Left lung (tissue), 10 donors: Measurements from ENCODE around the gene KDM4B. TPM values are rescaled to one million over a fixed set of nuclear protein-coding genes. Genes with fewer than 3 reads are reported as not detected.

ENCODE experiments used
- ATAC-seq: fragments of 200-7000 bp; cut with Tn5 transposase; one replicate; pipeline ENCODE4 v1.9.1; 2020; ENCODE audit warnings: moderate library complexity
- DNase-seq, 4 donors: peaks; one replicate each; pipeline ENCODE4 v3.0.0-alpha.2; 2013 to 2020
- H3K27ac ChIP-seq, 2 donors: fragments of 200-600 bp; sonication (generic) in 1 of 2; one replicate each; pipeline versions ENCODE4 v1.5.0 to v1.8.0; 2020 to 2021
- H3K27me3 ChIP-seq, 2 donors: fragments of 200-600 bp; sonication (generic) in 1 of 2; one replicate each; pipeline versions ENCODE4 v1.5.0 to v1.8.0; 2020 to 2021
- H3K36me3 ChIP-seq, 2 donors: fragments of 200-600 bp; sonication (generic) in 1 of 2; one replicate each; pipeline versions ENCODE4 v1.5.0 to v1.8.0; 2020 to 2021
- H3K4me1 ChIP-seq, 2 donors: fragments of 200-600 bp; one replicate each; pipeline ENCODE4 v1.8.0; 2021
- H3K4me3 ChIP-seq, 2 donors: fragments of 200-600 bp; sonication (generic) in 1 of 2; one replicate each; pipeline versions ENCODE4 v1.5.0 to v1.8.0; 2020 to 2021; ENCODE audit warnings: mild to moderate bottlenecking in 1 of 2
- H3K9me3 ChIP-seq, 2 donors: fragments of 200-600 bp; sonication (generic) in 1 of 2; one replicate each; pipeline versions ENCODE4 v1.5.0 to v1.8.0; 2020 to 2021
- CTCF ChIP-seq, 2 donors: fragments of 200-600 bp; sonication (generic) in 1 of 2; IDR thresholded peaks; one replicate each; pipeline versions ENCODE4 v1.5.0 to v1.8.0; 2021; ENCODE audit warnings: antibody characterized with exemption in 2 of 2
- intact Hi-C, 2 donors: fragments of 100-400 bp; cut with DNase I; formaldehyde crosslinking; loops; one replicate each; pipeline versions ENCODE4 v1.11.2 to v1.14.2; 2022
- polyA plus RNA-seq, 6 donors: library from polyadenylated mRNA; unstranded; fragments of 120-200 nt; gene quantifications; one replicate each; pipeline ENCODE4 v1.2.1, GENCODE V29; 2013; ENCODE audit not compliant: insufficient read length in 6 of 6
- total RNA-seq, 2 donors: library from RNA; stranded (reverse); fragmentation: NEBNext Ultra II Directional; extraction: Animal tissue kit (Norgen Biotek cat#: 25700); gene quantifications; one replicate each; pipeline ENCODE4 v1.2.1, GENCODE V29; 2021
- donor health status: DM: no; HTN: yes; CAD: no.
- donor health status: DM: no; HTN: no; CAD: no.

Gene KDM4B
- total and polyA plus RNA-seq, 8 donors = 24.6 to 42.1 (median 31.1) TPM

GRCh38 chr19:5049561-5049960 lies 80.6 kb downstream of the KDM4B start:
- ATAC-seq (no peak), DNase-seq (no peak)
- no peak overlapping the region for H3K27ac ChIP-seq
- H3K4me1 ChIP-seq = peaks cover 6 to 25% of the 10 kb centered on the region in 2 donors
- no peak overlapping the region for H3K4me3 ChIP-seq
- no peaks in the 10 kb centered on the region for H3K9me3 ChIP-seq
- no peaks in the 10 kb centered on the region for H3K27me3 ChIP-seq
- intact Hi-C loops = loop anchor here in 1 of 2 donors (10.0 kb wide), 1 partner anchor 535 kb away; no protein-coding TSS in a partner anchor
- peaks cover 0 to 73% of the 10 kb centered on the region in 2 donors for H3K36me3 ChIP-seq
- no peak for TF ChIP-seq CTCF (IDR thresholded peaks at IDR 0.05)

- ATAC-seq = no peak
- Histone ChIP-seq H3K27ac (no peak overlapping the region), H3K36me3 (peaks cover 0 to 73% of the 10 kb centered on the region in 2 donors), H3K9me3 (no peaks in the 10 kb centered on the region), H3K4me3 (no peak overlapping the region), H3K27me3 (no peaks in the 10 kb centered on the region), H3K4me1 (peaks cover 6 to 25% of the 10 kb centered on the region in 2 donors)
- no peak for DNase-seq
- intact Hi-C loops = no loop called here
- no peak for TF ChIP-seq CTCF (IDR thresholded peaks at IDR 0.05)
Measured at GRCh38 chr19:5050067-5050656, 81.2 kb downstream of the KDM4B start.

GRCh38 chr19:5050905-5051304 lies 82.0 kb downstream of the KDM4B start:
- H3K4me3 ChIP-seq = no peak overlapping the region
- peaks cover 0 to 80% of the 10 kb centered on the region in 2 donors for H3K36me3 ChIP-seq
- H3K27me3 ChIP-seq = no peaks in the 10 kb centered on the region
- DNase-seq (peak in 1 of 4 donors; percentile 71), ATAC-seq (no peak)
- peaks cover 6 to 24% of the 10 kb centered on the region in 2 donors for H3K4me1 ChIP-seq
- TF ChIP-seq CTCF (IDR thresholded peaks at IDR 0.05) = no peak
- H3K9me3 ChIP-seq = no peaks in the 10 kb centered on the region
- intact Hi-C loops = no loop called here
- H3K27ac ChIP-seq = no peak overlapping the region

GRCh38 chr19:5051619-5052018 lies 82.7 kb downstream of the KDM4B start:
- no peak overlapping the region for H3K4me3 ChIP-seq
- ATAC-seq = no peak
- TF ChIP-seq CTCF (IDR thresholded peaks at IDR 0.05) = no peak
- peaks cover 0 to 87% of the 10 kb centered on the region in 2 donors for H3K36me3 ChIP-seq
- no peak for DNase-seq
- peaks cover 6 to 18% of the 10 kb centered on the region in 2 donors for H3K4me1 ChIP-seq
- H3K9me3 ChIP-seq = no peaks in the 10 kb centered on the region
- no peaks in the 10 kb centered on the region for H3K27me3 ChIP-seq
- H3K27ac ChIP-seq = no peak overlapping the region
- intact Hi-C loops = no loop called here

GRCh38 chr19:5052515-5052914 lies 83.6 kb downstream of the KDM4B start:
- peaks cover 6 to 18% of the 10 kb centered on the region in 2 donors for H3K4me1 ChIP-seq

More at GRCh38 chr19:5052515-5052914, 83.6 kb downstream of the KDM4B start:
- peaks cover 0 to 84% of the 10 kb centered on the region in 2 donors for H3K36me3 ChIP-seq
- intact Hi-C loops = no loop called here
- no peaks in the 10 kb centered on the region for H3K9me3 ChIP-seq
- ATAC-seq (no peak), DNase-seq (peak in 1 of 4 donors; percentile 70)
- H3K4me3 ChIP-seq = no peak overlapping the region
- no peak for TF ChIP-seq CTCF (IDR thresholded peaks at IDR 0.05)
- H3K27ac ChIP-seq = no peak overlapping the region
- H3K27me3 ChIP-seq = no peaks in the 10 kb centered on the region
